Thyroid gland (tissue), 4 donors: ENCODE data around the gene PRSS33. TPM values are rescaled to one million over a fixed set of nuclear protein-coding genes. Genes with fewer than 3 reads are reported as not detected.

Experiments
- DNase-seq, 2 donors: peaks; one replicate each; pipeline ENCODE4 v3.0.0-alpha.2; 2019
- H3K27ac ChIP-seq, 3 donors: fragments of 200-600 bp; sonication (generic); 1 replicate in 2 of 3; 2 replicates in 1 of 3; pipeline ENCODE4 v1.5.1; 2016 to 2019; ENCODE audit warnings: mild to moderate bottlenecking in 1 of 3, moderate library complexity in 1 of 3
- H3K27me3 ChIP-seq: fragments of 200-600 bp; sonication (generic); one replicate; pipeline ENCODE4 v1.5.1; 2019
- H3K36me3 ChIP-seq, 2 donors: fragments of 200-600 bp; sonication (generic); one replicate each; pipeline ENCODE4 v1.5.1; 2016 to 2019
- H3K4me1 ChIP-seq, 2 donors: fragments of 200-600 bp; sonication (generic); one replicate each; pipeline ENCODE4 v1.5.1; 2017 to 2019
- H3K4me3 ChIP-seq, 3 donors: fragments of 200-600 bp; sonication (generic); replicated peaks in 1 of 3; 1 replicate in 2 of 3; 2 replicates in 1 of 3; pipeline ENCODE4 v1.5.1; 2016; ENCODE audit warnings: mild to moderate bottlenecking in 1 of 3
- H3K9me3 ChIP-seq: fragments of 200-600 bp; sonication (generic); one replicate; pipeline ENCODE4 v1.5.1; 2017
- CTCF ChIP-seq, 6 experiments: fragments of 200-600 bp in 3 of 6; fragments of 450-650 bp in 3 of 6; sonication (generic) in 3 of 6; IDR thresholded peaks; one replicate each; pipeline ENCODE4 v1.5.1; 2016 to 2019; ENCODE audit warnings: antibody characterized with exemption in 6 of 6, mild to moderate bottlenecking in 2 of 6, inconsistent platforms in 1 of 6, moderate library complexity in 1 of 6
- POLR2A ChIP-seq, 2 donors: fragments of 450-650 bp; IDR thresholded peaks; one replicate each; pipeline ENCODE4 v1.6.1; 2017; ENCODE audit warnings: antibody characterized with exemption in 2 of 2, mild to moderate bottlenecking in 2 of 2, moderate library complexity in 1 of 2
- WGBS, 2 donors: methylation state at CpG; one replicate each; pipeline ENCODE4 v1.1.5; 2017; 5-methylcytosine and 5-hydroxymethylcytosine counted together
- intact Hi-C: fragments of 100-400 bp; cut with DNase I; formaldehyde crosslinking; loops from one replicate; pipeline ENCODE4 v1.15.1; 2023
- total RNA-seq, 4 donors: library from RNA; depleted of rRNA; stranded (reverse); fragments of >200 nt; gene quantifications; one replicate each; pipeline ENCODE4 v1.2.3, GENCODE V29; 2016

The PRSS33 gene
- total RNA-seq, 4 donors from 2014 or later, result not detected

GRCh38 chr16:2817340-2818271 is 30.2 kb upstream of the PRSS33 start:
- Histone ChIP-seq H3K36me3 (no peaks in the 10 kb centered on the region), H3K9me3 (no peaks in the 10 kb centered on the region), H3K27me3 (no peaks in the 10 kb centered on the region), H3K27ac (no peak overlapping the region), H3K4me3 (no peak overlapping the region), H3K4me1 (no peaks in the 10 kb centered on the region)
- 74 to 84% methylated on average over 44 to 67 of the region's 68 CpGs for WGBS, 2 donors
- intact Hi-C loops, result no loop called here
- DNase-seq, result no peak
- TF ChIP-seq POLR2A (IDR thresholded peaks at IDR 0.05) (no peak), CTCF (IDR thresholded peaks at IDR 0.05) (no peak)

GRCh38 chr16:2816751-2817339 is 29.5 kb upstream of the PRSS33 start, which contains the start of gene PRSS21:
Gene PRSS21, plus strand, starts transcription at chr16:2817237. Its CDS starts 32 bp downstream, at chr16:2817269.
- Histone ChIP-seq H3K27me3 (no peaks in the 10 kb centered on the region), H3K9me3 (no peaks in the 10 kb centered on the region), H3K36me3 (no peaks in the 10 kb centered on the region), H3K4me3 (no peak within 1 kb of the TSS), H3K4me1 (no peaks in the 10 kb centered on the region), H3K27ac (no peak within 1 kb of the TSS)
- 78 to 80% methylated on average over 9 to 20 of the region's 28 CpGs for WGBS, 2 donors
- TF ChIP-seq POLR2A (IDR thresholded peaks at IDR 0.05) (no peak), CTCF (IDR thresholded peaks at IDR 0.05) (no peak)
- no peak for DNase-seq
- intact Hi-C loops, result no loop called here

- no peak for DNase-seq
- Histone ChIP-seq H3K27ac (no peak overlapping the region), H3K4me1 (no peaks in the 10 kb centered on the region), H3K9me3 (no peaks in the 10 kb centered on the region), H3K4me3 (no peak overlapping the region), H3K27me3 (no peaks in the 10 kb centered on the region), H3K36me3 (no peaks in the 10 kb centered on the region)
- intact Hi-C loops, result no loop called here
- TF ChIP-seq CTCF (IDR thresholded peaks at IDR 0.05), result no peak
- WGBS, 2 donors, result 51 to 83% methylated on average over 5 to 10 of the region's 10 CpGs
Observed at GRCh38 chr16:2815299-2815771, 28.0 kb upstream of the PRSS33 start.

- intact Hi-C loops, result no loop called here
- no peak for DNase-seq
- no peak overlapping the region for H3K27ac ChIP-seq
- TF ChIP-seq POLR2A (IDR thresholded peaks at IDR 0.05), result no peak
- TF ChIP-seq CTCF (IDR thresholded peaks at IDR 0.05), result no peak
- no peaks in the 10 kb centered on the region for H3K27me3 ChIP-seq
- no peaks in the 10 kb centered on the region for H3K4me1 ChIP-seq
- no peak overlapping the region for H3K4me3 ChIP-seq
- no peaks in the 10 kb centered on the region for H3K9me3 ChIP-seq
- WGBS, 2 donors, result 72 to 84% methylated on average over 10 to 12 of the region's 20 CpGs
- no peaks in the 10 kb centered on the region for H3K36me3 ChIP-seq
Observed at GRCh38 chr16:2814551-2815298, 27.4 kb upstream of the PRSS33 start.
